ENCODE measurements around the gene PIM2. TPM values are rescaled to one million over a fixed set of nuclear protein-coding genes. Genes with fewer than 3 reads are reported as not detected.

The PIM2 gene
- total and polyA plus RNA-seq, 9 of the 15 experiments (the other 6 are each of a cell fraction or from before 2014, with no cell fraction given), result 67.6 to 191 (median 108) TPM

DNA sequence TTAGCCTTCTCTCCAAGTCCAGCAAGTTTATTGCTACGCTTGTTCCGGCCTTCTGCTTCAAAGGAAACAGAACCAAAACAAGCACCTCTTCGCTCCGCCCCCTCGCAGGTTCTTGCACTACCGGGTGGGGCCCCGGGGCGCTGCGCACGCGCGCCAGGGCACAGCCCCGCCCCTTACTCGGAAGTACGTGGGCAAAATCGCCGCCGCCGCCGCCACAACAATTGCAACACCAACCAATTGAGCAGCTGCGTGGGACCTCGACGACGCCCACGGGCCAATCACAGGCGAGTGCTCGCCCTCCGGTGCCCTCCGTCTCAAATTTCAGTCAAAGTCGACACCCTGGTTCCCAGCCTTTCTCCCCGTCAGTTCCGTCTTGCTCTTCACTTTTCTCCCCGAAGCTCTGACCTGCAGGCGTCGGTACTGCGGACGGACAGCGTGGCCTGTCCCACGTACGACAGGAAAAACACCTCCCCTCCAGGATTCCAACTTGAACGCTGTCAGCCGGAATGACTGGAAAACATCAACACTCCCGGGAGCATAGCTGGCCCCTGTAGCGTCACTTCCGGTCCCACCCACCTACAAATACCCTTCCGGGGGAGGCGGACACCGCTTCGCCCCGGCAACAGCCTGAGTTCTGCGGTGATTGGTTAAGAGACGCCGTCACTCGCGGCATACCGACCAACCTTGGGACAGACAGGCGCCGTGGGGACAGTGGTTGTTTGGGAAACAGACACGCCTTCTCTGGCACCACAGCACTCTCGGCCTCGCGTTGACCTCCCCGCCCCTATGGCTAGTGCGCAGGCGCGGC lies 39.2 kb upstream of the PIM2 start:
- Histone ChIP-seq H3K79me2 (ENCODE audit: control insufficient read depth, insufficient read depth, low read length) (peaks cover 61% of the 10 kb centered on the region), H4K20me1 (replicated peaks; ENCODE audit: control insufficient read depth, insufficient read depth, low read length) (peaks cover 12% of the 10 kb centered on the region; the same call in 1 of the 2 replicates), H3K9me3 (replicated peaks; ENCODE audit: control insufficient read depth, insufficient read depth, low read depth, low read length) (no peaks in the 10 kb centered on the region), H3K4me2 (ENCODE audit: insufficient read depth, low read length) (peak overlapping the region; percentile 95), H3K27me3 (ENCODE audit: control insufficient read depth in 2 of 2, insufficient read depth in 2 of 2, low read length in 2 of 2) (no peaks in the 10 kb centered on the region; a peak in 1 of 5 replicates), H3K9me1 (ENCODE audit: control insufficient read depth, insufficient read depth, low read length) (peaks cover 10% of the 10 kb centered on the region), H3K4me3 (peak overlapping the region; percentile 84), H2AFZ (ENCODE audit: low read depth, low read length) (peak overlapping the region; percentile 94), H3K4me1 (replicated peaks in 1 of 2; ENCODE audit: control insufficient read depth in 2 of 2, insufficient read depth in 2 of 2, low read length in 2 of 2) (peaks cover 34 to 57% of the 10 kb centered on the region in 2 experiments), H3K27ac (ENCODE audit: extremely low read depth, low read depth, low read length) (peak overlapping the region; percentile 98), H3K9ac (ENCODE audit: insufficient read depth in 1 of 2, low read depth in 2 of 2, low read length in 2 of 2) (peak overlapping the region; percentile 95 to 96), H3K36me3 (ENCODE audit: control insufficient read depth, insufficient read depth, low read length) (peaks cover 39% of the 10 kb centered on the region)
- POLR2A ChIA-PET, result interaction anchor here (0.6 to 1.7 kb wide), 11 partner anchors 11 to 233 kb away, joined by 3 to 11 read pairs (median 3); partner anchors contain the start of genes PQBP1 and TIMM17B
- CTCF ChIA-PET (ENCODE audit: low intra/inter-chr PET ratio), result interaction anchor here (0.6 kb wide), 1 partner anchor 385 kb away, joined by 4 read pairs; no protein-coding TSS in a partner anchor
- intact Hi-C loops (cut with micrococcal nuclease) (loop anchor here (1.0 to 10.0 kb wide), 4 partner anchors 44 to 217 kb away; partner anchors contain the start of genes GRIPAP1, PLP2 and TFE3), in situ Hi-C loops (cut with MboI) (no loop called here)
- DNase-seq (ENCODE audit: extremely low read depth in 1 of 4, low spot score in 3 of 4), result peak; percentile 90 to 98 (median 92)
- WGBS (ENCODE audit: insufficient coverage, low coverage, missing lambda C conversion rate), result under 1% methylated on average over 50 of the region's 66 CpGs
- TSS peak; percentile 67 for BruUV-seq (replicated peaks)
- FAIRE-seq, result peak; percentile 97
- ATAC-seq, result peak; percentile 87
- TF ChIP-seq POLR2B (IDR thresholded peaks at IDR 0.05; ENCODE audit: low read depth, partially characterized antibody), result peak; percentile 85
- no peak for TF ChIP-seq XRCC5 (IDR thresholded peaks at IDR 0.05; ENCODE audit: low read depth, low read length)
- no peak for TF ChIP-seq MCM2 (IDR thresholded peaks at IDR 0.05; ENCODE audit: low read depth)
- TF ChIP-seq PTBP1 (IDR thresholded peaks at IDR 0.05; ENCODE audit: low read depth, low read length), result no peak
- TF ChIP-seq, protein P1, sequence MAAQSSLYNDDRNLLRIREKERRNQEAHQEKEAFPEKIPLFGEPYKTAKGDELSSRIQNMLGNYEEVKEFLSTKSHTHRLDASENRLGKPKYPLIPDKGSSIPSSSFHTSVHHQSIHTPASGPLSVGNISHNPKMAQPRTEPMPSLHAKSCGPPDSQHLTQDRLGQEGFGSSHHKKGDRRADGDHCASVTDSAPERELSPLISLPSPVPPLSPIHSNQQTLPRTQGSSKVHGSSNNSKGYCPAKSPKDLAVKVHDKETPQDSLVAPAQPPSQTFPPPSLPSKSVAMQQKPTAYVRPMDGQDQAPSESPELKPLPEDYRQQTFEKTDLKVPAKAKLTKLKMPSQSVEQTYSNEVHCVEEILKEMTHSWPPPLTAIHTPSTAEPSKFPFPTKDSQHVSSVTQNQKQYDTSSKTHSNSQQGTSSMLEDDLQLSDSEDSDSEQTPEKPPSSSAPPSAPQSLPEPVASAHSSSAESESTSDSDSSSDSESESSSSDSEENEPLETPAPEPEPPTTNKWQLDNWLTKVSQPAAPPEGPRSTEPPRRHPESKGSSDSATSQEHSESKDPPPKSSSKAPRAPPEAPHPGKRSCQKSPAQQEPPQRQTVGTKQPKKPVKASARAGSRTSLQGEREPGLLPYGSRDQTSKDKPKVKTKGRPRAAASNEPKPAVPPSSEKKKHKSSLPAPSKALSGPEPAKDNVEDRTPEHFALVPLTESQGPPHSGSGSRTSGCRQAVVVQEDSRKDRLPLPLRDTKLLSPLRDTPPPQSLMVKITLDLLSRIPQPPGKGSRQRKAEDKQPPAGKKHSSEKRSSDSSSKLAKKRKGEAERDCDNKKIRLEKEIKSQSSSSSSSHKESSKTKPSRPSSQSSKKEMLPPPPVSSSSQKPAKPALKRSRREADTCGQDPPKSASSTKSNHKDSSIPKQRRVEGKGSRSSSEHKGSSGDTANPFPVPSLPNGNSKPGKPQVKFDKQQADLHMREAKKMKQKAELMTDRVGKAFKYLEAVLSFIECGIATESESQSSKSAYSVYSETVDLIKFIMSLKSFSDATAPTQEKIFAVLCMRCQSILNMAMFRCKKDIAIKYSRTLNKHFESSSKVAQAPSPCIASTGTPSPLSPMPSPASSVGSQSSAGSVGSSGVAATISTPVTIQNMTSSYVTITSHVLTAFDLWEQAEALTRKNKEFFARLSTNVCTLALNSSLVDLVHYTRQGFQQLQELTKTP (IDR thresholded peaks at IDR 0.05; ENCODE audit: low read depth in 1 of 2, partially characterized antibody in 2 of 2), result peak in 1 of 2 experiments; percentile 28
- TF ChIP-seq NFE2 (IDR thresholded peaks at IDR 0.05; ENCODE audit: low read depth), result no peak
- TF ChIP-seq, protein P2, sequence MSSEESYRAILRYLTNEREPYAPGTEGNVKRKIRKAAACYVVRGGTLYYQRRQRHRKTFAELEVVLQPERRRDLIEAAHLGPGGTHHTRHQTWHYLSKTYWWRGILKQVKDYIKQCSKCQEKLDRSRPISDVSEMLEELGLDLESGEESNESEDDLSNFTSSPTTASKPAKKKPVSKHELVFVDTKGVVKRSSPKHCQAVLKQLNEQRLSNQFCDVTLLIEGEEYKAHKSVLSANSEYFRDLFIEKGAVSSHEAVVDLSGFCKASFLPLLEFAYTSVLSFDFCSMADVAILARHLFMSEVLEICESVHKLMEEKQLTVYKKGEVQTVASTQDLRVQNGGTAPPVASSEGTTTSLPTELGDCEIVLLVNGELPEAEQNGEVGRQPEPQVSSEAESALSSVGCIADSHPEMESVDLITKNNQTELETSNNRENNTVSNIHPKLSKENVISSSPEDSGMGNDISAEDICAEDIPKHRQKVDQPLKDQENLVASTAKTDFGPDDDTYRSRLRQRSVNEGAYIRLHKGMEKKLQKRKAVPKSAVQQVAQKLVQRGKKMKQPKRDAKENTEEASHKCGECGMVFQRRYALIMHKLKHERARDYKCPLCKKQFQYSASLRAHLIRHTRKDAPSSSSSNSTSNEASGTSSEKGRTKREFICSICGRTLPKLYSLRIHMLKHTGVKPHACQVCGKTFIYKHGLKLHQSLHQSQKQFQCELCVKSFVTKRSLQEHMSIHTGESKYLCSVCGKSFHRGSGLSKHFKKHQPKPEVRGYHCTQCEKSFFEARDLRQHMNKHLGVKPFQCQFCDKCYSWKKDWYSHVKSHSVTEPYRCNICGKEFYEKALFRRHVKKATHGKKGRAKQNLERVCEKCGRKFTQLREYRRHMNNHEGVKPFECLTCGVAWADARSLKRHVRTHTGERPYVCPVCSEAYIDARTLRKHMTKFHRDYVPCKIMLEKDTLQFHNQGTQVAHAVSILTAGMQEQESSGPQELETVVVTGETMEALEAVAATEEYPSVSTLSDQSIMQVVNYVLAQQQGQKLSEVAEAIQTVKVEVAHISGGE (CRISPR knock-in tag; IDR thresholded peaks at IDR 0.05), result peak in 1 of 3 experiments; percentile 88; a peak in 2 of 6 replicates
- TF ChIP-seq KDM1A (IDR thresholded peaks at IDR 0.05), result no peak
- TF ChIP-seq GTF2A2 (tag; IDR thresholded peaks at IDR 0.05), result no peak
- no peak for TF ChIP-seq KHSRP (IDR thresholded peaks at IDR 0.05)
- 0 out of 4 replicates have a peak, but pooled peaks of 1 of the 2 experiments have one; percentile 31 for TF ChIP-seq ARNT (IDR thresholded peaks at IDR 0.05)
- no peak for TF ChIP-seq SRSF9 (IDR thresholded peaks at IDR 0.05; ENCODE audit: borderline replicate concordance, low read depth, low read length)

Data from K562 (cell line).